Liver (tissue), 9 donors: ENCODE measurements around the gene SLC6A12. TPM values are rescaled to one million over a fixed set of nuclear protein-coding genes. Genes with fewer than 3 reads are reported as not detected.

Source experiments
- DNase-seq: peaks from one replicate; pipeline ENCODE4 v3.0.0-alpha.2; 2017; ENCODE audit warnings: low spot score
- H3K27ac ChIP-seq, 2 donors: one replicate each; pipeline ENCODE4 v1.7.0; 2013; ENCODE audit warnings: inconsistent platforms in 2 of 2, low read length in 2 of 2, control low read depth in 1 of 2, low read depth in 1 of 2, mild to moderate bottlenecking in 1 of 2
- H3K27me3 ChIP-seq, 4 donors: one replicate each; pipeline versions ENCODE4 v1.6.1 to v1.7.0; 2013; ENCODE audit warnings: low read length in 3 of 4, inconsistent platforms in 1 of 4, mild to moderate bottlenecking in 1 of 4, moderate library complexity in 1 of 4; ENCODE audit not compliant: control insufficient read depth in 4 of 4, insufficient read depth in 4 of 4
- H3K36me3 ChIP-seq, 4 donors: one replicate each; pipeline versions ENCODE4 v1.6.1 to v1.7.0; 2013; ENCODE audit warnings: low read length in 3 of 4, mild to moderate bottlenecking in 3 of 4, low read depth in 1 of 4, moderate library complexity in 1 of 4; ENCODE audit not compliant: control insufficient read depth in 4 of 4, insufficient read depth in 3 of 4
- H3K4me1 ChIP-seq, 4 donors: one replicate each; pipeline versions ENCODE4 v1.6.1 to v1.7.0; 2013; ENCODE audit warnings: low read length in 3 of 4, mild to moderate bottlenecking in 3 of 4, moderate library complexity in 1 of 4; ENCODE audit not compliant: control insufficient read depth in 4 of 4, insufficient read depth in 4 of 4
- H3K4me3 ChIP-seq, 3 donors: one replicate each; pipeline versions ENCODE4 v1.6.1 to v1.7.0; 2013; ENCODE audit warnings: low read length in 3 of 3, control low read depth in 1 of 3, low read depth in 1 of 3, mild to moderate bottlenecking in 1 of 3
- H3K9ac ChIP-seq, 2 donors: one replicate each; pipeline ENCODE4 v1.7.0; 2013; ENCODE audit warnings: low read length in 2 of 2, mild to moderate bottlenecking in 2 of 2, moderate library complexity in 2 of 2, control low read depth in 1 of 2, low read depth in 1 of 2
- H3K9me3 ChIP-seq, 4 donors: one replicate each; pipeline versions ENCODE4 v1.6.1 to v1.7.0; 2013; ENCODE audit warnings: low read length in 3 of 4; ENCODE audit not compliant: control insufficient read depth in 4 of 4
- ATF3 ChIP-seq: IDR thresholded peaks from 2 replicates; pipeline ENCODE4 v1.6.1; 2016; ENCODE audit warnings: antibody characterized with exemption
- CTCF ChIP-seq: fragments of 150-350 bp; IDR thresholded peaks from 2 replicates; pipeline ENCODE4 v1.5.1; 2017; ENCODE audit warnings: improper control_type of control experiment, low read depth, low read length; ENCODE audit not compliant: missing input control
- EGR1 ChIP-seq, 2 donors: IDR thresholded peaks; 2 replicates each; pipeline ENCODE4 v1.6.1; 2016 to 2018; ENCODE audit warnings: antibody characterized with exemption in 2 of 2, low read depth in 2 of 2
- FOXA1 ChIP-seq: IDR thresholded peaks from 2 replicates; pipeline ENCODE4 v1.6.1; 2016; ENCODE audit warnings: antibody characterized with exemption
- FOXA2 ChIP-seq: IDR thresholded peaks from 2 replicates; pipeline ENCODE4 v1.6.1; 2016; ENCODE audit warnings: antibody characterized with exemption
- GABPA ChIP-seq, 2 donors: IDR thresholded peaks in 1 of 2; conservative IDR thresholded peaks in 1 of 2; 2 replicates each; pipeline ENCODE4 v1.6.1; 2016; ENCODE audit warnings: antibody characterized with exemption in 2 of 2, mild to moderate bottlenecking in 1 of 2, moderate library complexity in 1 of 2
- HNF4A ChIP-seq, 2 donors: conservative IDR thresholded peaks; 2 replicates each; pipeline ENCODE4 v1.6.1; 2016; ENCODE audit warnings: antibody characterized with exemption in 2 of 2, mild to moderate bottlenecking in 2 of 2
- HNF4G ChIP-seq: IDR thresholded peaks from 2 replicates; pipeline ENCODE4 v1.6.1; 2016; ENCODE audit warnings: antibody characterized with exemption
- JUND ChIP-seq, 2 donors: IDR thresholded peaks; 2 replicates each; pipeline ENCODE4 v1.6.1; 2016; ENCODE audit warnings: antibody characterized with exemption in 2 of 2
- MAX ChIP-seq: IDR thresholded peaks from 2 replicates; pipeline ENCODE4 v1.6.1; 2016; ENCODE audit warnings: antibody characterized with exemption
- NR2F2 ChIP-seq: IDR thresholded peaks from 2 replicates; pipeline ENCODE4 v1.6.1; 2016; ENCODE audit warnings: antibody characterized with exemption
- REST ChIP-seq: IDR thresholded peaks from 2 replicates; pipeline ENCODE4 v1.6.1; 2016; ENCODE audit warnings: antibody characterized with exemption, mild to moderate bottlenecking
- RXRA ChIP-seq, 2 donors: IDR thresholded peaks; 2 replicates each; pipeline ENCODE4 v1.6.1; 2017 to 2018; ENCODE audit warnings: antibody characterized with exemption in 2 of 2, mild to moderate bottlenecking in 1 of 2
- SP1 ChIP-seq: IDR thresholded peaks from 2 replicates; pipeline ENCODE4 v1.6.1; 2018; ENCODE audit warnings: antibody characterized with exemption, mild to moderate bottlenecking
- TAF1 ChIP-seq: conservative IDR thresholded peaks from 2 replicates; pipeline ENCODE4 v1.6.1; 2016; ENCODE audit warnings: antibody characterized with exemption, mild to moderate bottlenecking
- YY1 ChIP-seq: IDR thresholded peaks from 2 replicates; pipeline ENCODE4 v1.6.1; 2016; ENCODE audit warnings: antibody characterized with exemption, mild to moderate bottlenecking
- ZBTB33 ChIP-seq: IDR thresholded peaks from 2 replicates; pipeline ENCODE4 v1.6.1; 2016; ENCODE audit warnings: antibody characterized with exemption
- WGBS: extraction: QIAGEN DNeasy Blood & Tissue Kit; methylation state at CpG from one replicate; pipeline ENCODE4 v1.1.7; 2013; 5-methylcytosine and 5-hydroxymethylcytosine counted together
- polyA plus RNA-seq, 2 donors: library from polyadenylated mRNA; stranded (reverse) in 1 of 2; unstranded in 1 of 2; fragments of 200-250 nt in 1 of 2; fragments of >200 nt in 1 of 2; fragmentation: Nextera tagmentation in 1 of 2; extraction: Ambion mirVana in 1 of 2; gene quantifications; one replicate each; pipeline versions ENCODE4 v1.2.1 to v1.2.3, GENCODE V29; 2013 to 2015
- total RNA-seq, 2 donors: library from RNA; depleted of rRNA; stranded (reverse); fragments of >200 nt; gene quantifications; one replicate each; pipeline ENCODE4 v1.2.3, GENCODE V29; 2014
- donor health status: healthy.
- donor health status: healthy.
- donor health status: healthy.
- donor health status: healthy.
- donor health status: healthy.

The SLC6A12 gene
- total and polyA plus RNA-seq, 4 donors: 18.2 to 30.3 (median 23.2) TPM

- peaks cover 0 to 3% (median 1%) of the 10 kb centered on the region in 4 donors for H3K9me3 ChIP-seq
- no peak overlapping the region for H3K27ac ChIP-seq
- no peak for DNase-seq
- H3K27me3 ChIP-seq: no peaks in the 10 kb centered on the region
- WGBS: 95% methylated on average over 15 of the region's 15 CpGs
- no peaks in the 10 kb centered on the region for H3K36me3 ChIP-seq
- H3K9ac ChIP-seq: no peak overlapping the region
- H3K4me3 ChIP-seq: no peak overlapping the region
- peaks cover 0 to 14% (median 10%) of the 10 kb centered on the region in 4 donors for H3K4me1 ChIP-seq
- TF ChIP-seq SP1: no peak
- no peak for TF ChIP-seq ATF3
- TF ChIP-seq REST: no peak
Observed at GRCh38 chr12:242496-242895, 28.5 kb upstream of the SLC6A12 start.

- Histone ChIP-seq H3K9me3 (no peaks in the 10 kb centered on the region), H3K4me1 (peaks cover 0 to 14% (median 10%) of the 10 kb centered on the region in 4 donors), H3K4me3 (no peak overlapping the region), H3K27me3 (no peaks in the 10 kb centered on the region), H3K36me3 (no peaks in the 10 kb centered on the region), H3K9ac (no peak overlapping the region), H3K27ac (no peak overlapping the region)
- DNase-seq: peak; percentile 17
- WGBS: 98% methylated on average over 9 of the region's 9 CpGs
- no peak for TF ChIP-seq JUND (IDR thresholded peaks at IDR 0.05)
- TF ChIP-seq YY1: no peak
Observed at GRCh38 chr12:241266-241665, 27.3 kb upstream of the SLC6A12 start.

- Histone ChIP-seq H3K9ac (no peak overlapping the region), H3K4me1 (peaks cover 0 to 14% (median 10%) of the 10 kb centered on the region in 4 donors), H3K4me3 (no peak overlapping the region), H3K27me3 (no peaks in the 10 kb centered on the region), H3K36me3 (no peaks in the 10 kb centered on the region), H3K27ac (no peak overlapping the region), H3K9me3 (no peaks in the 10 kb centered on the region)
- DNase-seq: no peak
- WGBS: 93% methylated on average over 9 of the region's 9 CpGs
- TF ChIP-seq NR2F2: no peak
- no peak for TF ChIP-seq JUND (IDR thresholded peaks at IDR 0.05)
- TF ChIP-seq HNF4G: no peak
- no peak for TF ChIP-seq REST
- TF ChIP-seq ZBTB33: no peak
- TF ChIP-seq SP1: no peak
- TF ChIP-seq EGR1 (IDR thresholded peaks at IDR 0.05; ENCODE audit: low read depth in 2 of 2): no peak
- no peak for TF ChIP-seq CTCF
- no peak for TF ChIP-seq GABPA (IDR thresholded peaks at IDR 0.05 in 1 of 2, conservative IDR thresholded peaks at IDR 0.05 in 1 of 2)
- no peak for TF ChIP-seq TAF1
- TF ChIP-seq HNF4A (conservative IDR thresholded peaks at IDR 0.05): no peak
- TF ChIP-seq MAX: no peak
- TF ChIP-seq FOXA2: no peak
- no peak for TF ChIP-seq ATF3
- no peak for TF ChIP-seq FOXA1
- no peak for TF ChIP-seq RXRA (IDR thresholded peaks at IDR 0.05)
Observed at GRCh38 chr12:240566-240965, 26.6 kb upstream of the SLC6A12 start.
